Prostate gland (tissue), 2 donors: ENCODE measurements around the gene BNC2. TPM values are rescaled to one million over a fixed set of nuclear protein-coding genes. Genes with fewer than 3 reads are reported as not detected.

Source experiments
- DNase-seq: peaks from one replicate; pipeline ENCODE4 v3.0.0-alpha.2; 2019; ENCODE audit warnings: low spot score
- H3K27ac ChIP-seq, 2 donors: fragments of 200-600 bp; sonication (generic); 2 replicates each; pipeline ENCODE4 v1.5.1; 2017 to 2019
- H3K27me3 ChIP-seq: fragments of 200-600 bp; sonication (generic); replicated peaks from 2 replicates; pipeline ENCODE4 v1.5.1; 2019; ENCODE audit not compliant: insufficient read depth
- H3K36me3 ChIP-seq, 2 donors: fragments of 200-600 bp; sonication (generic); 1 replicate in 1 of 2; 2 replicates in 1 of 2; pipeline versions ENCODE4 v1.5.1 to v1.8.1; 2017 to 2019
- H3K4me1 ChIP-seq: fragments of 200-600 bp; sonication (generic); replicated peaks from 2 replicates; pipeline ENCODE4 v1.5.1; 2019
- H3K4me3 ChIP-seq, 2 donors: fragments of 200-600 bp; sonication (generic); 2 replicates each; pipeline ENCODE4 v1.5.1; 2017 to 2019
- H3K9me3 ChIP-seq: fragments of 200-600 bp; sonication (generic); 2 replicates; pipeline ENCODE4 v1.5.1; 2017
- CTCF ChIP-seq, 4 experiments: fragments of 200-600 bp in 2 of 4; fragments of 450-650 bp in 2 of 4; sonication (generic) in 2 of 4; IDR thresholded peaks; 1 replicate in 3 of 4; 2 replicates in 1 of 4; pipeline ENCODE4 v1.5.1; 2016 to 2019; ENCODE audit warnings: antibody characterized with exemption in 4 of 4, mild to moderate bottlenecking in 2 of 4, moderate library complexity in 2 of 4
- POLR2A ChIP-seq: fragments of 450-650 bp; IDR thresholded peaks from one replicate; pipeline ENCODE4 v1.6.1; 2016; ENCODE audit warnings: antibody characterized with exemption, mild to moderate bottlenecking
- POLR2AphosphoS5 ChIP-seq: sonication (generic); formaldehyde crosslinking; IDR thresholded peaks from one replicate; pipeline ENCODE4 v1.6.1; 2017; ENCODE audit warnings: antibody characterized with exemption
- WGBS: methylation state at CpG from one replicate; pipeline ENCODE4 v1.1.5; 2018; 5-methylcytosine and 5-hydroxymethylcytosine counted together
- intact Hi-C: fragments of 100-400 bp; cut with DNase I; formaldehyde crosslinking; loops from one replicate; pipeline ENCODE4 v1.14.2; 2022
- small RNA-seq, 2 donors: library from RNA; depleted of rRNA; stranded (forward); fragments of <200 nt; gene quantifications; one replicate each; pipeline ENCODE3, GENCODE V24; 2016
- total RNA-seq, 2 donors: library from RNA; depleted of rRNA; stranded (reverse); fragments of >200 nt; gene quantifications; one replicate each; pipeline ENCODE4 v1.1.0, GENCODE V29; 2016

Gene BNC2
- total RNA-seq, 2 donors from 2014 or later, result 4.9 to 37.2 TPM

DNA sequence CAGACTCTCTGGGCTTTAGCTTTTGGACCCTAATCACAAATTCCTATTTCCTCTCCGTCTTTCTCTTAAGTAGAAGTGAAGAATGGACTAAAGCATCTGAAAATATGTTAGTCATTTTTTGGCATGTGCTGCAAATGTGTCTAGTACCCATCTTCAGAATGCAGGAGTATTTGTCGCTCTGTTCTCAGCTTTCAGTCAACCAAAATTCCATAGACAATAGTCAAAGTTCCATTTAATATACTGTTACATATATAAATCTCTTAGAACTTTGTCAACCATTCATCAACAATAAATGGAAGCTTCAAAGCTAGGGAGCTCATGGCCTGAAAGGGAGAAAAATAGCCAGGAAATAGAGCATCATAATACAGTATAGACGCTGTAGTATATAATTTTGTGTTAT lies 509.4 kb downstream of the BNC2 start:
- Histone ChIP-seq H3K27ac (no peak overlapping the region), H3K9me3 (no peaks in the 10 kb centered on the region), H3K36me3 (no peaks in the 10 kb centered on the region), H3K4me1 (no peaks in the 10 kb centered on the region), H3K4me3 (no peak overlapping the region), H3K27me3 (no peaks in the 10 kb centered on the region)
- no peak for TF ChIP-seq POLR2AphosphoS5
- no peak for TF ChIP-seq POLR2A
- TF ChIP-seq CTCF (IDR thresholded peaks at IDR 0.05), result no peak
- DNase-seq, result no peak
- 92% methylated on average over 3 of the region's 3 CpGs for whole genome bisulfite sequencing
- intact Hi-C loops, result no loop called here

- no peak for TF ChIP-seq POLR2A
- no peak for TF ChIP-seq POLR2AphosphoS5
- no peak for TF ChIP-seq CTCF (IDR thresholded peaks at IDR 0.05)
- intact Hi-C loops, result no loop called here
- Histone ChIP-seq H3K27me3 (no peaks in the 10 kb centered on the region), H3K4me3 (no peak overlapping the region), H3K36me3 (no peaks in the 10 kb centered on the region), H3K4me1 (no peaks in the 10 kb centered on the region), H3K27ac (no peak overlapping the region), H3K9me3 (no peaks in the 10 kb centered on the region)
- no peak for DNase-seq
- 98% methylated on average over 3 of the region's 3 CpGs for WGBS
These were observed 510.2 kb downstream of the BNC2 start for GRCh38 chr9:16360247-16360646.

Small RNA genes within 50 kb of the gene (small RNA-seq; reads per million reads assigned to genes)
- 0 reads per million in 2 donors for gene LSM1P1
